ENCODE measurements around the gene CCDC150.

GRCh38 chr2:196601430-196602306, 37.8 kb upstream of the CCDC150 start:
- TF ChIP-seq CTCF (IDR thresholded peaks at IDR 0.05): no peak
- no peak for TF ChIP-seq EP300 (IDR thresholded peaks at IDR 0.05)
- no peak for TF ChIP-seq POLR2AphosphoS5 (IDR thresholded peaks at IDR 0.05)

Measured in upper lobe of left lung (tissue), 4 donors.